HCT116 (cell line): ENCODE measurements around the gene POLG. TPM values are rescaled to one million over a fixed set of nuclear protein-coding genes. Genes with fewer than 3 reads are reported as not detected.

Experiments
- ATAC-seq: fragments of 200-7000 bp; cut with Tn5 transposase; 2 replicates; pipeline ENCODE4 v1.9.1; 2020; ENCODE audit warnings: mild to moderate bottlenecking, moderate library complexity
- BruUV-seq: library from RNA; stranded (reverse); fragments of 400-500 nt; replicated peaks from 2 replicates; lab custom pipeline; 2021; lab: Mats Ljungman, UMichigan
- CTCF ChIA-PET: fragments of 300-600 bp; sonication (Branson Sonifier 250); formaldehyde crosslinking; loops from one replicate; lab custom pipeline; 2021; ENCODE audit warnings: antibody characterized with exemption; lab: Charles Lee
- POLR2A ChIA-PET: fragments of 300-600, 350-600 bp; sonication (Branson Sonifier 250); formaldehyde crosslinking; loops from one replicate; lab custom pipeline; 2021; ENCODE audit warnings: antibody characterized with exemption; lab: Charles Lee
- RAD21 ChIA-PET, 2 experiments: fragments of 300-600 bp; sonication (Branson Sonifier 250); formaldehyde crosslinking; loops; one replicate each; lab custom pipeline; 2023; ENCODE audit warnings: low total read pairs in 2 of 2; ENCODE audit not compliant: uncharacterized antibody in 2 of 2, unreplicated experiment in 2 of 2, low non-redundant PET in 1 of 2; lab: Charles Lee
- DNase-seq: peaks from one replicate; pipeline ENCODE4 v3.0.0-alpha.2; 2010; ENCODE audit warnings: low read depth, low spot score
- H2AFZ ChIP-seq: fragments of 200-600 bp; shearing (Covaris generic), sonication (generic); 2 replicates; pipeline ENCODE4 v1.6.1; 2017; ENCODE audit warnings: low read depth, mixed run types, mixed read lengths, antibody characterized with exemption, low read length; ENCODE audit not compliant: poor library complexity, severe bottlenecking
- H3K27ac ChIP-seq: 2 replicates; pipeline ENCODE4 v1.5.1; 2012; ENCODE audit warnings: low read depth, low read length
- H3K27me3 ChIP-seq: fragments of 200-600 bp; sonication (generic); 2 replicates; pipeline ENCODE4 v1.6.1; 2016; ENCODE audit warnings: mixed run types, low read length, mixed read lengths; ENCODE audit not compliant: insufficient read depth
- H3K36me3 ChIP-seq, 2 experiments: fragments of 200-500 bp in 1 of 2; fragments of 200-600 bp in 1 of 2; sonication (Bioruptor generic) in 1 of 2; sonication (generic) in 1 of 2; 2 replicates each; pipeline versions ENCODE4 v1.5.1 to v1.6.1; 2014 to 2016; ENCODE audit warnings: low read length in 2 of 2, inconsistent platforms in 1 of 2, mixed read lengths in 1 of 2, mixed run types in 1 of 2; ENCODE audit not compliant: insufficient read depth in 2 of 2, control insufficient read depth in 1 of 2
- H3K4me1 ChIP-seq, 2 experiments: fragments of 200-600 bp in 1 of 2; sonication (generic) in 1 of 2; 2 replicates each; pipeline versions ENCODE4 v1.5.1 to v1.6.1; 2012 to 2017; ENCODE audit warnings: low read length in 2 of 2, inconsistent platforms in 1 of 2, mild to moderate bottlenecking in 1 of 2, mixed read lengths in 1 of 2, mixed run types in 1 of 2, moderate library complexity in 1 of 2; ENCODE audit not compliant: insufficient read depth in 2 of 2, control insufficient read depth in 1 of 2
- H3K4me2 ChIP-seq: fragments of 200-600 bp; sonication (generic); 2 replicates; pipeline ENCODE4 v1.6.1; 2017; ENCODE audit warnings: mixed run types, low read length, mixed read lengths
- H3K4me3 ChIP-seq, 2 experiments: fragments of 200-600 bp in 1 of 2; sonication (generic) in 1 of 2; replicated peaks in 1 of 2; 2 replicates each; pipeline ENCODE4 v1.5.1; 2011 to 2016; ENCODE audit warnings: low read length in 2 of 2, control low read depth in 1 of 2, low read depth in 1 of 2, mild to moderate bottlenecking in 1 of 2, mixed read lengths in 1 of 2, mixed run types in 1 of 2
- H3K79me2 ChIP-seq: fragments of 200-600 bp; sonication (generic); 2 replicates; pipeline ENCODE4 v1.6.1; 2017; ENCODE audit warnings: mild to moderate bottlenecking, mixed run types, low read length, moderate library complexity, mixed read lengths; ENCODE audit not compliant: insufficient read depth
- H3K9ac ChIP-seq: fragments of 200-600 bp; sonication (generic); 2 replicates; pipeline ENCODE4 v1.6.1; 2016; ENCODE audit warnings: low read length, mixed read lengths
- H3K9me2 ChIP-seq: fragments of 200-600 bp; sonication (generic), shearing (Covaris generic); 2 replicates; pipeline ENCODE4 v1.6.1; 2017; ENCODE audit warnings: mixed run types, mild to moderate bottlenecking, moderate library complexity; ENCODE audit not compliant: insufficient read depth
- H3K9me3 ChIP-seq, 2 experiments: fragments of 200-500 bp in 1 of 2; fragments of 200-600 bp in 1 of 2; sonication (Bioruptor generic) in 1 of 2; sonication (generic) in 1 of 2; 2 replicates each; pipeline ENCODE4 v1.6.1; 2014 to 2017; ENCODE audit warnings: low read length in 2 of 2, mixed read lengths in 2 of 2, inconsistent platforms in 1 of 2, low read depth in 1 of 2, mild to moderate bottlenecking in 1 of 2, mixed run types in 1 of 2, moderate library complexity in 1 of 2; ENCODE audit not compliant: control insufficient read depth in 1 of 2, insufficient read depth in 1 of 2
- H4K20me1 ChIP-seq: fragments of 200-600 bp; sonication (generic), shearing (Covaris generic); 2 replicates; pipeline ENCODE4 v1.6.1; 2017; ENCODE audit warnings: mixed run types, mild to moderate bottlenecking, moderate library complexity; ENCODE audit not compliant: insufficient read depth
- ELF1 ChIP-seq: IDR thresholded peaks from 2 replicates; pipeline ENCODE4 v1.6.1; 2012; ENCODE audit warnings: low read depth, borderline replicate concordance
- EZH2phosphoT487 ChIP-seq: fragments of 200-600 bp; IDR thresholded peaks from 2 replicates; pipeline ENCODE4 v1.6.1; 2018; ENCODE audit warnings: antibody characterized with exemption, borderline replicate concordance
- FOSL1 ChIP-seq: IDR thresholded peaks from 2 replicates; pipeline ENCODE4 v1.6.1; 2012; ENCODE audit warnings: low read depth
- SIN3A ChIP-seq: IDR thresholded peaks from 2 replicates; pipeline ENCODE4 v1.6.1; 2012; ENCODE audit warnings: low read depth
- SP1 ChIP-seq: IDR thresholded peaks from 2 replicates; pipeline ENCODE4 v1.6.1; 2012; ENCODE audit warnings: low read depth
- SRF ChIP-seq: IDR thresholded peaks from 2 replicates; pipeline ENCODE4 v1.6.1; 2012; ENCODE audit warnings: low read depth
- TCF7L2 ChIP-seq: IDR thresholded peaks from 2 replicates; pipeline ENCODE4 v1.7.0; 2011; ENCODE audit warnings: borderline replicate concordance, inconsistent platforms; ENCODE audit not compliant: insufficient read depth, insufficient read length; ENCODE audit errors: extremely low read depth
- intact Hi-C: fragments of 100-400 bp; cut with micrococcal nuclease; formaldehyde crosslinking; loops from 2 replicates; pipeline ENCODE4 v1.10.0; 2022
- total RNA-seq: library from RNA; stranded (reverse); gene quantifications from one replicate; pipeline ENCODE4 v1.2.1, GENCODE V29; 2021; ENCODE audit not compliant: unreplicated experiment
- TF ChIP-seq, protein P1 (sequence below): IDR thresholded peaks from 2 replicates; pipeline ENCODE4 v1.6.1; 2012; ENCODE audit warnings: low read depth
- TF ChIP-seq, protein P2 (sequence below): IDR thresholded peaks from 2 replicates; pipeline ENCODE4 v1.6.1; 2012

Gene POLG
- total RNA-seq, 1 experiment from 2014 or later: 72.7 TPM

DNA sequence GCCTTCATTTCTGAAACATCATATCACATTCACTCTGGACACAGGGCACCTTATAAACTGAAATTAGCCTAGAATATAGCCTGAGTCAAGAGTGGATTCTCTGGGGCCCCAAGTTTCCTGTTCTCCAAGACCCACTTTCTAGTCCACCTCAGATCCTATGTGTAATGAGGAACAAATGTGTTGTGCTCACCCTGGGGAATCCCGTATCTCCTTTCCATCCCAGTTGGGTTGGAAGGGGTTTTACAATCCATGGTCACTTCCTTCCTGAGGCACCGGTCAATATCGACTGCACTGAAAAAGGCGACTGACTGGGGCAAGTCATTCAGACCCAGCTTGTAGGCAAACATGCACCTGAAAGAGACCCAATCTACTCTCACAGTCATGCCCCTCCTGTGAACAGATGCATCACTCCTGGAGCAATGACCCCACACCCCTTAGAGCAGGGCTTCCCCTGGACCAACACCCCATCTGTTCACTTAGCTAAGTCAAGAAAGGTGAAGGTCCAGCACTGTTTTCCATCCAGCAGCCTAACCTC, 17.4 kb downstream of the POLG start:
- ATAC-seq (no peak), DNase-seq (no peak)
- no peak for TF ChIP-seq SIN3A
- TF ChIP-seq, protein P1, sequence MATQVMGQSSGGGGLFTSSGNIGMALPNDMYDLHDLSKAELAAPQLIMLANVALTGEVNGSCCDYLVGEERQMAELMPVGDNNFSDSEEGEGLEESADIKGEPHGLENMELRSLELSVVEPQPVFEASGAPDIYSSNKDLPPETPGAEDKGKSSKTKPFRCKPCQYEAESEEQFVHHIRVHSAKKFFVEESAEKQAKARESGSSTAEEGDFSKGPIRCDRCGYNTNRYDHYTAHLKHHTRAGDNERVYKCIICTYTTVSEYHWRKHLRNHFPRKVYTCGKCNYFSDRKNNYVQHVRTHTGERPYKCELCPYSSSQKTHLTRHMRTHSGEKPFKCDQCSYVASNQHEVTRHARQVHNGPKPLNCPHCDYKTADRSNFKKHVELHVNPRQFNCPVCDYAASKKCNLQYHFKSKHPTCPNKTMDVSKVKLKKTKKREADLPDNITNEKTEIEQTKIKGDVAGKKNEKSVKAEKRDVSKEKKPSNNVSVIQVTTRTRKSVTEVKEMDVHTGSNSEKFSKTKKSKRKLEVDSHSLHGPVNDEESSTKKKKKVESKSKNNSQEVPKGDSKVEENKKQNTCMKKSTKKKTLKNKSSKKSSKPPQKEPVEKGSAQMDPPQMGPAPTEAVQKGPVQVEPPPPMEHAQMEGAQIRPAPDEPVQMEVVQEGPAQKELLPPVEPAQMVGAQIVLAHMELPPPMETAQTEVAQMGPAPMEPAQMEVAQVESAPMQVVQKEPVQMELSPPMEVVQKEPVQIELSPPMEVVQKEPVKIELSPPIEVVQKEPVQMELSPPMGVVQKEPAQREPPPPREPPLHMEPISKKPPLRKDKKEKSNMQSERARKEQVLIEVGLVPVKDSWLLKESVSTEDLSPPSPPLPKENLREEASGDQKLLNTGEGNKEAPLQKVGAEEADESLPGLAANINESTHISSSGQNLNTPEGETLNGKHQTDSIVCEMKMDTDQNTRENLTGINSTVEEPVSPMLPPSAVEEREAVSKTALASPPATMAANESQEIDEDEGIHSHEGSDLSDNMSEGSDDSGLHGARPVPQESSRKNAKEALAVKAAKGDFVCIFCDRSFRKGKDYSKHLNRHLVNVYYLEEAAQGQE: no peak
- no peak for TF ChIP-seq SRF
- TF ChIP-seq ELF1: no peak
- TF ChIP-seq FOSL1: no peak
- TF ChIP-seq, protein P2, sequence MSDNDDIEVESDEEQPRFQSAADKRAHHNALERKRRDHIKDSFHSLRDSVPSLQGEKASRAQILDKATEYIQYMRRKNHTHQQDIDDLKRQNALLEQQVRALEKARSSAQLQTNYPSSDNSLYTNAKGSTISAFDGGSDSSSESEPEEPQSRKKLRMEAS: no peak
- no peak for TF ChIP-seq TCF7L2
- TF ChIP-seq SP1: no peak
- no peak for TF ChIP-seq EZH2phosphoT487
- Histone ChIP-seq H4K20me1 (no peaks in the 10 kb centered on the region), H3K9me2 (no peaks in the 10 kb centered on the region), H3K9ac (no peak overlapping the region), H3K79me2 (peaks cover 19% of the 10 kb centered on the region; the same call in 1 of the 2 replicates), H3K4me3 (no peak overlapping the region), H2AFZ (no peak overlapping the region), H3K27me3 (no peaks in the 10 kb centered on the region), H3K9me3 (no peaks in the 10 kb centered on the region), H3K4me1 (no peaks in the 10 kb centered on the region), H3K27ac (no peak overlapping the region), H3K36me3 (peaks cover 75 to 90% of the 10 kb centered on the region in 2 experiments), H3K4me2 (no peak overlapping the region)
- CTCF ChIA-PET: interaction anchor here (0.9 kb wide), 1 partner anchor 12 kb away, joined by 3 read pairs; no protein-coding TSS in a partner anchor
- BruUV-seq: no TSS peak
- POLR2A ChIA-PET: no interaction called here
- RAD21 ChIA-PET: no interaction called here
- intact Hi-C loops: no loop called here
